Measurements from ENCODE around the gene OGFR. TPM values are rescaled to one million over a fixed set of nuclear protein-coding genes. Genes with fewer than 3 reads are reported as not detected.

Gene OGFR
- total and polyA plus RNA-seq, 2 donors (not counting 1 experiment from before 2014, with no cell fraction given) = 71.7 to 102 TPM

- Mint-ChIP-seq H3K9me3 (ENCODE audit: insufficient read depth) (no peaks in the 10 kb centered on the region), H3K27me3 (no peaks in the 10 kb centered on the region), H3K4me1 (peaks cover 5% of the 10 kb centered on the region), H3K27ac (no peak overlapping the region), H3K4me3 (no peak overlapping the region)
- Histone ChIP-seq H2AFZ (ENCODE audit: insufficient read depth, low read depth, low read length, poor library complexity, severe bottlenecking) (no peak overlapping the region), H3K9ac (ENCODE audit: low read length) (no peak overlapping the region), H4K20me1 (ENCODE audit: control insufficient read depth, insufficient read depth, low read length, poor library complexity, severe bottlenecking) (no peaks in the 10 kb centered on the region), H3K4me3 (ENCODE audit: control extremely low read depth in 1 of 5, extremely low read depth in 1 of 5, insufficient read depth in 1 of 5, low read depth in 2 of 5, low read length in 4 of 5) (no peak overlapping the region), H3K27me3 (replicated peaks in 1 of 4; ENCODE audit: control extremely low read depth in 1 of 4, control insufficient read depth in 3 of 4, insufficient read depth in 4 of 4, low read length in 3 of 4) (no peaks in the 10 kb centered on the region), H3K4me1 (ENCODE audit: control insufficient read depth in 2 of 2, insufficient read depth in 2 of 2, low read length in 2 of 2) (no peaks in the 10 kb centered on the region), H3K4me2 (replicated peaks; ENCODE audit: low read depth, low read length, poor library complexity, severe bottlenecking) (no peak overlapping the region), H3K27ac (ENCODE audit: low read length in 2 of 2) (no peak overlapping the region), H3K36me3 (replicated peaks in 1 of 2; ENCODE audit: control extremely low read depth in 1 of 2, control insufficient read depth in 1 of 2, extremely low read depth in 1 of 2, insufficient read depth in 2 of 2, low read length in 1 of 2) (no peaks in the 10 kb centered on the region), H3K79me2 (ENCODE audit: control insufficient read depth, insufficient read depth, low read length) (no peaks in the 10 kb centered on the region), H3K9me3 (ENCODE audit: control extremely low read depth in 1 of 3, control insufficient read depth in 2 of 3, insufficient read depth in 1 of 3, low read length in 2 of 3) (no peaks in the 10 kb centered on the region)
- intact Hi-C loops (cut with micrococcal nuclease) = no loop called here
- no peak for TF ChIP-seq CTCF (IDR thresholded peaks at IDR 0.05)
- no peak for TF ChIP-seq EZH2 (IDR thresholded peaks at IDR 0.05; ENCODE audit: borderline replicate concordance, insufficient read depth, low read depth, low read length, poor library complexity, severe bottlenecking)
- ATAC-seq (ENCODE audit: low read depth) = no peak
- DNase-seq = no peak
- POLR2A ChIA-PET = interaction anchor here (0.7 kb wide), 1 partner anchor 1231 kb away, joined by 3 read pairs; no protein-coding TSS in a partner anchor
- CTCF ChIA-PET = interaction anchor here (0.6 kb wide), 1 partner anchor 122 kb away, joined by 3 read pairs; no protein-coding TSS in a partner anchor
- WGBS (ENCODE audit: insufficient coverage) = 98% methylated on average over 6 of the region's 7 CpGs
Observed at GRCh38 chr20:62844182-62844581, 39.5 kb downstream of the OGFR start.

- no peak overlapping the region for H3K4me3 Mint-ChIP-seq
- H3K79me2 ChIP-seq (ENCODE audit: control insufficient read depth, insufficient read depth, low read length) = no peaks in the 10 kb centered on the region
- H2AFZ ChIP-seq (ENCODE audit: insufficient read depth, low read depth, low read length, poor library complexity, severe bottlenecking) = no peak overlapping the region
- no peak overlapping the region for H3K4me3 ChIP-seq (ENCODE audit: control extremely low read depth in 1 of 5, extremely low read depth in 1 of 5, insufficient read depth in 1 of 5, low read depth in 2 of 5, low read length in 4 of 5)
- H3K9ac ChIP-seq (ENCODE audit: low read length) = no peak overlapping the region
- ATAC-seq (ENCODE audit: low read depth) (no peak), DNase-seq (no peak)
- no peaks in the 10 kb centered on the region for H3K4me1 ChIP-seq (ENCODE audit: control insufficient read depth in 2 of 2, insufficient read depth in 2 of 2, low read length in 2 of 2)
- ChIA-PET POLR2A (interaction anchor here (0.6 kb wide), 1 partner anchor 650 kb away, joined by 3 read pairs; no protein-coding TSS in a partner anchor), CTCF (no interaction called here)
- no peaks in the 10 kb centered on the region for H3K27me3 Mint-ChIP-seq
- no peak overlapping the region for H3K27ac Mint-ChIP-seq
- no peaks in the 10 kb centered on the region for H3K9me3 Mint-ChIP-seq (ENCODE audit: insufficient read depth)
- no peaks in the 10 kb centered on the region for H3K9me3 ChIP-seq (ENCODE audit: control extremely low read depth in 1 of 3, control insufficient read depth in 2 of 3, insufficient read depth in 1 of 3, low read length in 2 of 3)
- no peaks in the 10 kb centered on the region for H3K4me1 Mint-ChIP-seq
- no peak overlapping the region for H3K27ac ChIP-seq (ENCODE audit: low read length in 2 of 2)
- no peak overlapping the region for H3K4me2 ChIP-seq (replicated peaks; ENCODE audit: low read depth, low read length, poor library complexity, severe bottlenecking)
- WGBS (ENCODE audit: insufficient coverage) = 95% methylated on average over 10 of the region's 16 CpGs
- H4K20me1 ChIP-seq (ENCODE audit: control insufficient read depth, insufficient read depth, low read length, poor library complexity, severe bottlenecking) = no peaks in the 10 kb centered on the region
- intact Hi-C loops (cut with micrococcal nuclease) = no loop called here
- H3K27me3 ChIP-seq (replicated peaks in 1 of 4; ENCODE audit: control extremely low read depth in 1 of 4, control insufficient read depth in 3 of 4, insufficient read depth in 4 of 4, low read length in 3 of 4) = no peaks in the 10 kb centered on the region
- no peak for TF ChIP-seq CTCF (IDR thresholded peaks at IDR 0.05)
- TF ChIP-seq EZH2 (IDR thresholded peaks at IDR 0.05; ENCODE audit: borderline replicate concordance, insufficient read depth, low read depth, low read length, poor library complexity, severe bottlenecking) = no peak
- no peaks in the 10 kb centered on the region for H3K36me3 ChIP-seq (replicated peaks in 1 of 2; ENCODE audit: control extremely low read depth in 1 of 2, control insufficient read depth in 1 of 2, extremely low read depth in 1 of 2, insufficient read depth in 2 of 2, low read length in 1 of 2)
Observed at GRCh38 chr20:62845416-62846160, 41.0 kb downstream of the OGFR start.

All from B cell (primary cell).